Spleen (tissue), 11 donors: ENCODE data around the gene RRAD. TPM values are rescaled to one million over a fixed set of nuclear protein-coding genes. Genes with fewer than 3 reads are reported as not detected.

Source experiments
- DNase-seq: peaks from one replicate; pipeline ENCODE4 v3.0.0-alpha.2; 2020
- H3K27ac ChIP-seq, 8 donors: fragments of 200-600 bp; sonication (generic) in 7 of 8; 1 replicate in 4 of 8; 2 replicates in 4 of 8; pipeline versions ENCODE4 v1.5.0 to v1.8.0; 2016 to 2021; ENCODE audit warnings: inconsistent platforms in 4 of 8, mild to moderate bottlenecking in 4 of 8, moderate library complexity in 1 of 8
- H3K27me3 ChIP-seq, 7 donors: fragments of 200-600 bp; sonication (generic) in 6 of 7; replicated peaks in 1 of 7; 1 replicate in 4 of 7; 2 replicates in 3 of 7; pipeline versions ENCODE4 v1.5.0 to v1.8.0; 2016 to 2021; ENCODE audit warnings: inconsistent platforms in 3 of 7, mild to moderate bottlenecking in 1 of 7
- H3K36me3 ChIP-seq, 6 donors: fragments of 200-600 bp; sonication (generic) in 5 of 6; 1 replicate in 4 of 6; 2 replicates in 2 of 6; pipeline versions ENCODE4 v1.5.0 to v1.8.0; 2016 to 2021; ENCODE audit warnings: inconsistent platforms in 2 of 6
- H3K4me1 ChIP-seq, 6 donors: fragments of 200-600 bp; sonication (generic) in 5 of 6; 1 replicate in 3 of 6; 2 replicates in 3 of 6; pipeline versions ENCODE4 v1.5.0 to v1.8.0; 2016 to 2021; ENCODE audit warnings: inconsistent platforms in 3 of 6
- H3K4me3 ChIP-seq, 8 donors: fragments of 200-600 bp; sonication (generic) in 7 of 8; 1 replicate in 4 of 8; 2 replicates in 4 of 8; pipeline versions ENCODE4 v1.5.0 to v1.8.0; 2016 to 2021; ENCODE audit warnings: inconsistent platforms in 4 of 8, mild to moderate bottlenecking in 4 of 8, moderate library complexity in 2 of 8
- H3K9me3 ChIP-seq, 8 donors: fragments of 200-600 bp; sonication (generic) in 7 of 8; 1 replicate in 4 of 8; 2 replicates in 4 of 8; pipeline versions ENCODE4 v1.5.0 to v1.8.0; 2016 to 2021; ENCODE audit warnings: inconsistent platforms in 4 of 8
- CTCF ChIP-seq, 11 experiments: fragments of 200-600 bp in 7 of 11; fragments of 450-650 bp in 4 of 11; sonication (generic) in 4 of 11; IDR thresholded peaks in 8 of 11; conservative IDR thresholded peaks in 3 of 11; 1 replicate in 7 of 11; 2 replicates in 4 of 11; pipeline versions ENCODE4 v1.4.0 to v1.8.0; 2016 to 2021; ENCODE audit warnings: antibody characterized with exemption in 11 of 11, inconsistent platforms in 4 of 11, mild to moderate bottlenecking in 1 of 11
- POLR2A ChIP-seq, 3 donors: fragments of 450-650 bp; IDR thresholded peaks; one replicate each; pipeline ENCODE4 v1.5.1; 2017; ENCODE audit warnings: antibody characterized with exemption in 3 of 3, mild to moderate bottlenecking in 1 of 3
- POLR2AphosphoS5 ChIP-seq, 3 donors: sonication (generic); formaldehyde crosslinking; IDR thresholded peaks; one replicate each; pipeline ENCODE4 v1.5.1; 2017; ENCODE audit warnings: antibody characterized with exemption in 3 of 3
- WGBS, 5 donors: extraction: QIAGEN DNeasy Blood & Tissue Kit in 3 of 5; methylation state at CpG; one replicate each; pipeline versions ENCODE4 v1.1.5 to v1.1.7; 2013 to 2018; 5-methylcytosine and 5-hydroxymethylcytosine counted together
- intact Hi-C: fragments of 100-400 bp; cut with DNase I; formaldehyde crosslinking; loops from one replicate; pipeline ENCODE4 v1.15.0; 2023; ENCODE audit warnings: low total_unique reads
- polyA plus RNA-seq, 3 donors: library from polyadenylated mRNA; stranded (reverse); fragments of 200-250 nt; gene quantifications; one replicate each; pipeline ENCODE4 v1.2.1, GENCODE V29; 2013
- total RNA-seq, 7 donors: library from RNA; depleted of rRNA in 3 of 7; stranded (reverse); fragments of >200 nt in 3 of 7; fragmentation: NEBNext Ultra II Directional in 4 of 7; extraction: Animal tissue kit (Norgen Biotek cat#: 25700) in 4 of 7; gene quantifications; one replicate each; pipeline versions ENCODE4 v1.1.0 to v1.2.1, GENCODE V29; 2016 to 2021
- donor health status: healthy with polysubstance abuse.
- donor health status: DM: no; HTN: no; CAD: no; lungs with moderate emphysema.
- donor health status: DM: no; HTN: no; CAD: no.
- donor health status: Bipolar disorder and iron deficiency.
- donor health status: healthy.
- donor health status: DM: no; HTN: no; CAD: no.
- donor health status: DM: yes; HTN: yes; CAD: no.

Gene RRAD
- total and polyA plus RNA-seq, 10 donors = 0.52 to 16.4 (median 1.9) TPM

GRCh38 chr16:66970775-66971720, 45.7 kb upstream of the RRAD start:
- peaks cover 0 to 3% (median 0%) of the 10 kb centered on the region in 7 donors for H3K27me3 ChIP-seq
- intact Hi-C loops = no loop called here
- H3K4me3 ChIP-seq = no peak overlapping the region
- H3K4me1 ChIP-seq = no peaks in the 10 kb centered on the region
- 82 to 88% (median 86%) methylated on average over 10 of the region's 10 CpGs for whole genome bisulfite sequencing, 5 donors
- TF ChIP-seq POLR2AphosphoS5 (IDR thresholded peaks at IDR 0.05) = no peak
- TF ChIP-seq CTCF (IDR thresholded peaks at IDR 0.05 in 8 of 11, conservative IDR thresholded peaks at IDR 0.05 in 3 of 11) = no peak
- TF ChIP-seq POLR2A (IDR thresholded peaks at IDR 0.05) = no peak
- DNase-seq = no peak
- no peak overlapping the region for H3K27ac ChIP-seq
- H3K36me3 ChIP-seq = no peaks in the 10 kb centered on the region
- H3K9me3 ChIP-seq = no peaks in the 10 kb centered on the region

GRCh38 chr16:66968847-66969246, 43.5 kb upstream of the RRAD start:
- H3K9me3 ChIP-seq = no peaks in the 10 kb centered on the region
- H3K4me3 ChIP-seq = no peak overlapping the region
- no peaks in the 10 kb centered on the region for H3K36me3 ChIP-seq
- H3K4me1 ChIP-seq = no peaks in the 10 kb centered on the region
- intact Hi-C loops = no loop called here
- no peak for DNase-seq
- TF ChIP-seq POLR2A (IDR thresholded peaks at IDR 0.05) (no peak), CTCF (IDR thresholded peaks at IDR 0.05 in 8 of 11, conservative IDR thresholded peaks at IDR 0.05 in 3 of 11) (no peak), POLR2AphosphoS5 (IDR thresholded peaks at IDR 0.05) (no peak)
- H3K27me3 ChIP-seq = peaks cover 0 to 5% (median 0%) of the 10 kb centered on the region in 7 donors
- H3K27ac ChIP-seq = no peak overlapping the region
- 86 to 97% (median 91%) methylated on average over 4 to 5 of the region's 5 CpGs for WGBS, 5 donors

GRCh38 chr16:66964049-66964448, 38.7 kb upstream of the RRAD start:
- TF ChIP-seq POLR2A (IDR thresholded peaks at IDR 0.05) (no peak), POLR2AphosphoS5 (IDR thresholded peaks at IDR 0.05) (no peak), CTCF (IDR thresholded peaks at IDR 0.05 in 8 of 11, conservative IDR thresholded peaks at IDR 0.05 in 3 of 11) (no peak)
- intact Hi-C loops = no loop called here
- WGBS, 5 donors = 69 to 80% (median 77%) methylated on average over 4 to 6 of the region's 6 CpGs
- Histone ChIP-seq H3K4me3 (no peak overlapping the region), H3K36me3 (no peaks in the 10 kb centered on the region), H3K4me1 (peaks cover 0 to 35% (median 6%) of the 10 kb centered on the region in 6 donors), H3K9me3 (no peaks in the 10 kb centered on the region), H3K27ac (no peak overlapping the region), H3K27me3 (peaks cover 0 to 5% (median 0%) of the 10 kb centered on the region in 7 donors)
- DNase-seq = no peak

- Histone ChIP-seq H3K4me1 (peaks cover 0 to 41% (median 7%) of the 10 kb centered on the region in 6 donors), H3K9me3 (no peaks in the 10 kb centered on the region), H3K27me3 (peaks cover 0 to 5% (median 0%) of the 10 kb centered on the region in 7 donors), H3K4me3 (peak overlapping the region in 1 of 8 donors; percentile 0), H3K27ac (no peak overlapping the region), H3K36me3 (no peaks in the 10 kb centered on the region)
- intact Hi-C loops = no loop called here
- no peak for DNase-seq
- 20 to 34% (median 26%) methylated on average over 5 of the region's 5 CpGs for WGBS, 5 donors
- no peak for TF ChIP-seq POLR2AphosphoS5 (IDR thresholded peaks at IDR 0.05)
- no peak for TF ChIP-seq CTCF (IDR thresholded peaks at IDR 0.05 in 8 of 11, conservative IDR thresholded peaks at IDR 0.05 in 3 of 11)
- TF ChIP-seq POLR2A (IDR thresholded peaks at IDR 0.05) = no peak
These were observed 36.6 kb upstream of the RRAD start for GRCh38 chr16:66961914-66962313.
